HG03175 (cell line): ENCODE data around the gene SPX.

ENCODE experiments used
- ATAC-seq: cut with Tn5 transposase; IDR thresholded peaks from one replicate; pipeline ENCODE4 v1.9.1; 2021; ENCODE audit warnings: mild to moderate bottlenecking, moderate library complexity; ENCODE audit not compliant: unreplicated experiment

Gene SPX

DNA sequence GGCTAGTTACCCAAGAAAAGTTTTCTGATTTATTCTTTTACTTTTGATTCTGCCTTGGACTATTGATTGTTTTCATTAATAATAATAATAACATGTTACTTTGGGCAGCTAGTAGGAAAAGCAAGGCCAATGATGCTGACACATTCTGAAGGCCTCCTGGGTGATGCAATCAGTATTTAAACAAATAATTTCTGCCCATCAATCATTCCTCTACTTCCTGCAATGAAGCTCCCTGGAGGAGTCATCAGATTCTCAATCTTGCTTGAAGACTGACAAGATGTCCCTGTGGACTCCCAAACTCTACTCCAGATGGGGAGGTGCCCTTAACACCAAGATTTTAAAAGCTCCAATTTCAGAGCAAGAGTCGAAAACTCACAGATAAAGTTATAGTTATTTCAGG lies at the start of gene SPX:
SPX (plus strand) TSS at position 244 of the 400 bp plus-strand sequence. CDS start 177 bp downstream, outside the sequence.
- no peak for ATAC-seq

DNA sequence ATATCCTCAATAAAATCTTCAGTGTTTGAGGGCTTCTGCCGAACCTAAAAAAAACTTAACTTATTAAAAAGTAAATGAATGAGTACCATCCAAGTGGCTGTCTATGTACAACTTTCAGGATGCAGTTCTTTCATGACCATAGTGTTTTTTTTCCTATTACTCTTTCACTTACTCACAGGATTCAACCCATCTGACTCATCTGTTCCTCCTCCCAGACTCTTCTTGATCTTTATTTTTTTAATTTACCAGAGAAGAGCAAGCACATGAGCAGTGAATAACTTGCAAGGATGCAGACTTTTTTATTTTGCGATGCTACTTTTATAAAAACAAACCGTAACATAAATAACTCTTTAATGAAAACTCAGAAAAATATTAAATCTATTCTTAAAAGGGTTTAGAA lies 49.1 kb upstream of the SPX start:
- no peak for ATAC-seq

GRCh38 chr12:21478756-21479455 lies 47.2 kb upstream of the SPX start:
- no peak for ATAC-seq

DNA sequence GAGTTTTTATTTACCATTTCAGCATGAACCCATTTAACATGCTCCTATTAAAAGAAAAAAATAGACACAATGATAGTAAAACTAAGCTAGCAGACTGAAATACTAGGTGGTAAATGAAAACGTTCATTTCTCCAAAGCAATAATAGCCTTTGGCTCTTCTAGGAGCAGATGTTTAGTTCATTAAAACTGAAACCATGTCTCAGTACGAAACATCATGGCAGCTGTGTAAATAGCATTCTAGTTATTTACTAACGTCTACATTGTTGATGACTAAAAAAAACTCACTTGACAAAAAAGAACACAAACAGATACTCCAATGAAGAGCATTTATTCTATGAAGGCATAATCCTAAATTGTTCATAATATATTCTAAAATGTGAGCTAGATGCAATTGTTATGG lies 42.6 kb upstream of the SPX start:
- no peak for ATAC-seq

DNA sequence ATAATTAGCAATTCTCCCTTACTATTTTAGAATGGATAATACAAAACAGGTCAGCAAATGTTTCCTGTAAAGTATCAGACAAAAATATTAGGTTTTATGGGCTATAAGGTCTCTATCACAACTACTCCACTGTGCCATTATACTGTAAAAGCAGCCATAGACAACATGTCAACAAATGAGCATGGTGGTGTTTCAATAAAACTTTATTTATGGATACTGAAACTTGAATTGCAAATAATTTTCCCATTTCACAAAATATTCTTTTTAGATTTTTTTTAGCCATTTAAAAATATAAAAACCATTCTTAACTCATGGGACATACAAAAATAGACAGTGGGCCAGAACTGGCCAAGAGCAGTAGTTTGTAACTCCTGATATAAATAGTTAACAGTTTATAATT lies 40.1 kb upstream of the SPX start:
- no peak for ATAC-seq

DNA sequence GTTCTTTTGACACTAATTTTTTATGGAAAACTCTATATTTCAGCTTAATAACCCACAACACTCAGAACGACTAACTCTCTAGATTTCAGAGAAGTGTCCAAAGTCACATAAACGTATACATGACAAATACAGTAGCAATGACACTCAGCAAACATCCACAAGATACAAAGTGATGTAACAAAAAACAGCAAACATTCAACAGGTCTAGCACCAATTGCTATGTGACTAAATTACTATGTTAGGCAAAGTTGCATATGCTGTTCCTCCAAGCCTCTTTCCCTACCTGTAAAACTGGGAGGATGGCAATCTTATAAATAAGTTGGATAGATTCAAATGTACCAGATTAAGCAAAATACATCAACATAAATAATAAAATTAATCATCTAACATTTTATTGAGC lies 26.3 kb upstream of the SPX start:
- ATAC-seq, result no peak

DNA sequence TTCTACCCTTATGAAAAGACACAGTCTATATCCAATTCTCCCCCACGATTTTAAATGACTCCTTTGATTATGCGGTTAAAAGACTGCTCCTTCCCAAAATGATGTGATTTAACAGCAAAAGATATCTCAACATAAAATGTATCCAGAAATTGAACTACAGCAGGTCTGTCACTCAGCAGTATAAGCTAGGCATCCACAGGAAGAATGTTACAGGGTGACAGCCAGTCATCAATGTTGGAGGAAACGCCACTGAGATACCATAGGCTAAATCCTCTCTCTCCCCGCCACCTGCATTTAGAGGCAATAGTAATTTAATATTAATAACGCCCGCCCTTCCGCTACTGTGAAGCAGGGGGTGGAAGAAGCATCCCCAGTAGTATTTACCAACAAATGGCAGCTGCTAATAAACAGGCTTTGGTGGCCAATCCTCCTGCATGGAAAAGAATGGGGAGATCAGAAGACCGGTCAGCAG lies 25.3 kb upstream of the SPX start:
- peak; percentile 1 for ATAC-seq

DNA sequence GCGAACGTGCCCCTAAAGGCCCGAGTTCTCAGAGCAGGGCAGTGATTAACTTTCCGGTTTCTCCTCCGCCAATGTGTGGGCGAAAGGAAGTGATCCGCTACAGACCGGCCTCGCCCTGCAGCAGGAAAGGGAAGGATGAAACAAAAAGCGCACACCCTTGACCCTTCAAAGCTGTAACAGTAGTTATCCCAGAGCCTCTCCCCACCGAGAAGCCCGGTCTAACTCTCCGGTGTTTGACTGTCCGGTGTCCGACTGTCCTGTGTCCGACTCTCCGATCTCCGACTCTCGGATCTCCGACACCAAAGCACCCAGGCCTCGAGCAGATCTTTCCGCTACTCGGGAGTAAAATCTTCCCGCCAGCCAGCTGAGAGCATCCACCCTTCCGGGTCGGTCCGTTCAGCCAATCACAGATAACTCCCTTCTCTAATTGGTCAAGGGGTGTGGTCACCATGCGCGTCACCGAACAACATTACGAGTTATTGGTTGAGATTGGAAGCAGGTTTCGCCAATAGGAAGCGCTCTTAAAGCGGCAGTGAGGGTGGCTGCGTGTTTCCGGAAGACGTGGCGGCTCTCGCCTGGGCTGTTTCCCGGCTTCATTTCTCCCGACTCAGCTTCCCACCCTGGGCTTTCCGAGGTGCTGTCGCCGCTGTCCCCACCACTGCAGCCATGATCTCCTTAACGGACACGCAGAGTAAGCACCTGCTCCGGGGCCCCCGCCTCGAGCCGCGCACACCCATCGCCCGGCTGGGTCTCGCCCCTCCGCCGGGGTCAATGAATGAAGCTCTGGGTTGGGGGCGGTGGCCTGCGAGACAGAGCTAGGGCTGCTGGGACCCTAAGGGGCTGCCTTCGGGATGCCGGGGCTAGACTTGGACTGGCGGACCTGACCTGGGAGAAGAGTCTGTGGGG lies 24.6 kb upstream of the SPX start, which contains the start of the genes GOLT1B and RECQL:
GOLT1B (plus strand) TSS at position 532 of the 906 bp plus-strand sequence; CDS start at position 667, 135 bp downstream.
RECQL (minus strand) TSS at position 378 of the 906 bp plus-strand sequence. CDS start 2,065 bp downstream, outside the sequence.
- ATAC-seq, result peak; percentile 99

- peak; percentile 7 for ATAC-seq
These were observed 24.0 kb upstream of the SPX start for GRCh38 chr12:21502164-21502496.

GRCh38 chr12:21502872-21503271 lies 23.2 kb upstream of the SPX start:
- ATAC-seq, result no peak

DNA sequence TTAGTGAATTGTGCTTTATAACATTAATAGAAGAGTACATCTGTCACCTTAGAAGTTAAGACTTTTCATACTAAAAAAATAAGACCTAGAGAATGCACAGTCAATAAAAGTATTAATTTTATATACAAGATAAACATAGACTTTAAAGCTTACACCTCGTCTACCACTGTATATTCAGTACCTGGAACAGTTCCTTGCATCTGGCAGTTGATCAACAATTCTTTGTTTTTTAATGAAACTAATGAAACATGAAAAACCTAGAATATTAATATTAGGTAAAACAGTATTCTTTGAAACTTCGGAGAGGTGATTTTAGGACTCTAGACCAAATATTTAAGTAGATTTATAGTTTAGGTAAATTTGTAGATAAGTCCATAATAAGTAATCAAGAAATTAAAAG lies 20.2 kb upstream of the SPX start:
- ATAC-seq, result no peak

GRCh38 chr12:21507849-21508248 lies 18.2 kb upstream of the SPX start:
- ATAC-seq, result no peak

- peak; percentile 95 for ATAC-seq
These were observed 16.3 kb upstream of the SPX start for GRCh38 chr12:21509768-21510167.

GRCh38 chr12:21516281-21516680 lies 9.8 kb upstream of the SPX start:
- ATAC-seq, result no peak

GRCh38 chr12:21518451-21518850 lies 7.6 kb upstream of the SPX start:
- ATAC-seq, result no peak

GRCh38 chr12:21521541-21521940 lies 4.6 kb upstream of the SPX start:
- no peak for ATAC-seq

DNA sequence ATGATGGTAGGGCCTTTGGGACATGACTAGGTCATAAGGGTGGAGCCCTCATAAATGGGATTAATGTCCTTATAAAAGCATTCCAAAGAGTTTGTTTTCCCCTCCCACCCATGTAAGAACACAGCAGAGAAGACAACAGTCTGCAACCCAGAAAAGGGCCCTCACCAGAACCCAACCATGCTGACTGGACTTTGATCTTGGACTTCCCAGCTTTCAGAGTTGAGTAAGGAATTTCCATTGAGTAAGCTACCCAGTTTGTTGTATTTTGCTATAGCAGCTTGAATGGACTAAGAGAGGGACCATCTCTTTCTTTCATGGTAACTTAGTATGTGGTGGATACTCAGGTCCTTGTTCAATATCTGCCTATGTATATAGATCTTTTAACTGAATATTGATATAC lies 2.9 kb upstream of the SPX start:
- no peak for ATAC-seq

DNA sequence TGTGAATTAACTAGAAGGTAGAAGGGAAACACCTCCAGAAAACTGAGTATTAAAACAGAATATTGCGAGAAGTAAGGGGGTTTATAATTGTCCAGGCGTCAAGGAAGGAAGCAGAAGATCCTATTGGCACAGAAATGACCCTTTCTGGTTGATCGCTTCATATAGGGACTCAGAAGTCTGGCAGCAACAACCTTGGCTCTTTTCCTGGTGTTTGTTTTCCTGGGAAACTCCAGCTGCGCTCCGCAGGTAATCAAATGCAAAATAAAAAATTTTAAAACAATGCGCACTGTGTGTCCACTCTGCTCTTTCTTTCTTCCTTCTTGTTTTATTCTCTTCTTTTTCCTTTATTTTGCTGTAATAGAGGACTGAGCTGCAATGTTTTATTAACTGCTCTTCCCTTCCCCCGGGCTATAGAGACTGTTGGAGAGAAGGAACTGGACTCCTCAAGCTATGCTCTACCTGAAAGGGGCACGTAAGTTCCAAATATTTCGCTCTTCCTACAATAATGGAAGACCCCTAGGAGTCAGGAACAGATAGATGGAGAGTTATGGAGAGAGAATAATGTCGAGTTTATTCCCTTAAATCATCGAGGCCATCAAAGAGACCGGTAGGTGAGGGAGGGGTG lies 737 bp downstream of the SPX start:
- no peak for ATAC-seq

DNA sequence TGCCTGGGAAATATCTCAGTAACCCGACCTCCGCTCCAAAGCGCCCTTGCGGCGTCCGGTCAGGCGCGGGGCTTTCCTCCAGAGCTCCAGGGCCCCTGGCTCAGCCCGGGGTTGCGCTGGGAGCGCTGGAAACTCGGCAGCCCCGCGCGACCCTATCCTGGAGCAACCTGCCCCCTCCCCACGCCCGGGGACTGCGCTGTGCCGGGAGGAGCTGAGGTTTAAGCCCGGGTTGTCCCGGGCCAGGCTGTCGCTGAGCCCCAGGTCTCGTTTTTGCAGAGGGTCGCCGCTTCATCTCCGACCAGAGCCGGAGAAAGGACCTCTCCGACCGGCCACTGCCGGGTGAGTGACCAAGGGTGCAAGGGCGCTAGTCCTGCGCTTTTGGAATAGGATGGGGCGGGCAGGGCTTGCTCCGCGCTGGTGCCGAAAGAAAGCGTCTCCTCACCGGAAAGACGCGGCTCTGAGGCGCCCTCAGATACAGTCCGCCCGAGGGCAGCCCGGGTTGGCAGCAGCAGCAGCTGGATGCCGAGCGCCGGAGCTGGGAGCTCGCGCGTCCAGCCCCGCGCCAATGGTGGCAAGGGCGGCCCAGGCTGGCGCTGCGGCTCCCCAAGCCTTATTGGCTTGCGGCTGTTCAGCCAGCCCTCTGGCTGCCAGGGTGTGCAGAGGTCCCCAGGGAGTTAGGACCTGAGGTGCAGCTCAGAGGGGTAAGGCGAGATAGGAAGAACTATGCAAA lies 1.5 kb downstream of the SPX start:
- peak; percentile 87 for ATAC-seq

DNA sequence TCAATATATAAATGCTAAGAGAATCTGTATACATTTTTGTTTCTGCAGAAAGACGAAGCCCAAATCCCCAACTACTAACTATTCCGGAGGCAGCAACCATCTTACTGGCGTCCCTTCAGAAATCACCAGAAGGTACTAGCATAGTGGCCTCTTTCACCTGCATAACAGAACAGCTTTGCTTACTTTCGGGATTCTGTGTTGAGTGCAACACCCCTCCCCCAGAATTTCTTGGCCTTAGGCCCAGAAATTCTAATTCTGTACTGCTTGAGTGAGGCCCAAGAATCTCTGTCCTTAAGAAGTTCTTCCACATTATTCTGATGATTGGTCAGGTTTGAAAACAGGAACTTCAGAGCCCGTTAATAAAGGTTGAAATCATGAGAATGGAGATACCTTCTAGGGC lies 2.9 kb downstream of the SPX start:
- ATAC-seq, result no peak

DNA sequence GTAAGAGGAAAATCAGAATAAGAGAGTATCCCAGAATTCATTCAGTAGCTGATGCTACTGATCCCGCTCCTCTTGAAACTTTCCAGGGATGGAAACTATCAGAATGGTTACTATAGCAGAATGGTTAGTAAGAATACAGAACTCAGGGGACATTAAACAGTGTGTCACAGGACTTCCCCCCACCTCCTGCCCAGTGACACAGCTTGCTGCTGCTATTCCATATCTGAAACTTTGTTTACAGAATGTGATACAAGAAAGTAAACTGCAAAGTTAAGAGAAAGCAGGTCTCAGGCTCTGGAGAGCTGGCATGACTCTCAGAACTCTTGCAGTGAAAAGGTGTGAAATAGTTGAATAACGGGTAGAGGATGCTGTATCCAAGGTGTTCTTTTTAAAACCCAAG lies 3.4 kb downstream of the SPX start:
- ATAC-seq, result no peak
